GM12878 (cell line): ENCODE measurements around the gene MCEMP1. TPM values are rescaled to one million over a fixed set of nuclear protein-coding genes. Genes with fewer than 3 reads are reported as not detected.
A peak's percentile ranks its signal among the peaks of the same experiment; 100 is the strongest.

Source experiments
- ATAC-seq: fragments of 200-7000 bp; cut with Tn5 transposase; 3 replicates; pipeline ENCODE4 v1.9.1; 2020; ENCODE audit warnings: mild to moderate bottlenecking, moderate library complexity
- BruUV-seq: library from RNA; stranded (reverse); fragments of 400-500 nt; replicated peaks from 2 replicates; lab custom pipeline; 2021; lab: Mats Ljungman, UMichigan
- CTCF ChIA-PET: fragments of 300-600 bp; sonication (Branson Sonifier 250); formaldehyde crosslinking; extraction: SDS; loops from one replicate; lab custom pipeline; 2021; ENCODE audit warnings: inconsistent platforms; lab: Yijun Ruan, JAX
- POLR2A ChIA-PET: fragments of 350-600 bp; formaldehyde crosslinking; extraction: SDS; loops from one replicate; lab custom pipeline; 2021; ENCODE audit warnings: inconsistent platforms; lab: Charles Lee
- RAD21 ChIA-PET: fragments of 300-600 bp; sonication (Branson Sonifier 250); formaldehyde crosslinking; loops from one replicate; lab custom pipeline; 2023; ENCODE audit warnings: antibody characterized with exemption; ENCODE audit not compliant: unreplicated experiment; lab: Charles Lee
- SMC1A ChIA-PET: fragments of 300-600 bp; sonication (Branson Sonifier 250); formaldehyde crosslinking; loops from one replicate; lab custom pipeline; 2023; ENCODE audit not compliant: unreplicated experiment, uncharacterized antibody; lab: Charles Lee
- DNase-seq: peaks from one replicate; pipeline ENCODE4 v3.0.0-alpha.2; 2011; ENCODE audit warnings: low read depth, low spot score
- FAIRE-seq: peaks from 3 replicates; lab custom pipeline; 2011; peaks lifted over from hg19 to GRCh38; lab: Jason Lieb, UNC
- H2AFZ ChIP-seq: 2 replicates; pipeline ENCODE4 v1.6.0; 2011; ENCODE audit warnings: low read depth, low read length, control low read depth; ENCODE audit not compliant: control insufficient read depth
- H3K27ac ChIP-seq: 2 replicates; pipeline ENCODE4 v1.5.1; 2011; ENCODE audit warnings: control low read depth; ENCODE audit not compliant: control insufficient read depth, insufficient read depth
- H3K27me3 ChIP-seq, 2 experiments: replicated peaks in 1 of 2; 2 replicates each; pipeline versions ENCODE4 v1.6.0 to v1.6.1; 2011; ENCODE audit warnings: low read length in 1 of 2; ENCODE audit not compliant: control insufficient read depth in 2 of 2, insufficient read depth in 2 of 2
- H3K36me3 ChIP-seq, 2 experiments: 2 replicates each; pipeline ENCODE4 v1.5.1; 2011; ENCODE audit warnings: low read length in 1 of 2; ENCODE audit not compliant: control insufficient read depth in 2 of 2, insufficient read depth in 2 of 2
- H3K4me1 ChIP-seq: 2 replicates; pipeline ENCODE4 v1.6.1; 2011; ENCODE audit warnings: mild to moderate bottlenecking, low read length, moderate library complexity, mixed read lengths; ENCODE audit not compliant: control insufficient read depth, insufficient read depth
- H3K4me2 ChIP-seq: 2 replicates; pipeline ENCODE4 v1.6.0; 2011; ENCODE audit warnings: control low read depth; ENCODE audit not compliant: control insufficient read depth, insufficient read depth
- H3K4me3 ChIP-seq: fragments of 200-600 bp; sonication (generic); 2 replicates; pipeline ENCODE4 v1.5.1; 2016
- H3K79me2 ChIP-seq: 2 replicates; pipeline ENCODE4 v1.6.0; 2011; ENCODE audit warnings: low read length; ENCODE audit not compliant: control insufficient read depth, insufficient read depth
- H3K9ac ChIP-seq: 2 replicates; pipeline ENCODE4 v1.8.0; 2011; ENCODE audit warnings: low read length, control low read depth, mixed read lengths; ENCODE audit not compliant: control insufficient read depth, insufficient read depth
- H3K9me3 ChIP-seq: replicated peaks from 3 replicates; pipeline ENCODE4 v1.5.1; 2011; ENCODE audit warnings: mild to moderate bottlenecking, low read length; ENCODE audit not compliant: control insufficient read depth, insufficient read depth
- H4K20me1 ChIP-seq: 2 replicates; pipeline ENCODE4 v1.6.0; 2011; ENCODE audit not compliant: control insufficient read depth, insufficient read depth
- ASH2L ChIP-seq: fragments of 300-600, 200-600 bp; sonication (generic); IDR thresholded peaks from 2 replicates; pipeline ENCODE4 v1.6.1; 2017; ENCODE audit warnings: low read depth, mild to moderate bottlenecking, borderline replicate concordance
- CHD1 ChIP-seq: IDR thresholded peaks from 2 replicates; pipeline ENCODE4 v1.6.1; 2012; ENCODE audit warnings: low read depth, low read length, improper control_type of control experiment
- MLLT1 ChIP-seq: fragments of 450-650 bp; IDR thresholded peaks from 2 replicates; pipeline ENCODE4 v1.6.1; 2016; ENCODE audit warnings: mild to moderate bottlenecking
- NFYB ChIP-seq: IDR thresholded peaks from 2 replicates; pipeline ENCODE4 v1.6.1; 2011; ENCODE audit warnings: low read depth, mild to moderate bottlenecking, low read length, improper control_type of control experiment, moderate library complexity; ENCODE audit not compliant: insufficient read depth
- POLR2AphosphoS5 ChIP-seq: IDR thresholded peaks from 2 replicates; pipeline ENCODE4 v1.6.1; 2011; ENCODE audit warnings: mild to moderate bottlenecking, low read length, inconsistent platforms
- RUNX3 ChIP-seq: IDR thresholded peaks from 2 replicates; pipeline ENCODE4 v1.6.1; 2012; ENCODE audit warnings: low read length, inconsistent platforms
- SMARCA5 ChIP-seq: fragments of 450-650 bp; IDR thresholded peaks from 2 replicates; pipeline ENCODE4 v1.6.1; 2017; ENCODE audit warnings: mild to moderate bottlenecking
- SREBF2 ChIP-seq: IDR thresholded peaks from 2 replicates; pipeline ENCODE4 v1.6.1; 2012; ENCODE audit warnings: mild to moderate bottlenecking, low read length
- ZBTB11 ChIP-seq: fragments of 450-650 bp; formaldehyde crosslinking; IDR thresholded peaks from 2 replicates; pipeline ENCODE4 v1.5.0; 2022; ENCODE audit warnings: mild to moderate bottlenecking, missing genetic modification characterization
- ZNF217 ChIP-seq: fragments of 450-650 bp; IDR thresholded peaks from 2 replicates; pipeline ENCODE4 v1.6.1; 2017; ENCODE audit warnings: antibody characterized with exemption, mild to moderate bottlenecking
- WGBS: methylation state at CpG from one replicate; pipeline ENCODE4 v1.1.6; 2016; ENCODE audit warnings: low lambda C conversion rate; ENCODE audit not compliant: insufficient replicate concordance, insufficient coverage; ENCODE audit errors: missing lambda C conversion rate; 5-methylcytosine and 5-hydroxymethylcytosine counted together
- in situ Hi-C: fragments of 300-500 bp; cut with MboI; formaldehyde crosslinking; loops from 9 replicates; pipeline ENCODE4 v1.14.3; 2018; ENCODE audit warnings: mixed read lengths
- intact Hi-C: fragments of 100-400 bp; cut with micrococcal nuclease; formaldehyde crosslinking; loops from one replicate; pipeline ENCODE4 v1.14.2; 2022; ENCODE audit not compliant: unreplicated experiment
- polyA plus RNA-seq, 11 experiments: library from polyadenylated mRNA; depleted of rRNA in 4 of 11; unstranded in 6 of 11; stranded (reverse) in 5 of 11; fragments of >200 nt; fragmentation: Nextera tagmentation in 4 of 11; fragmentation: Illumina TruSeq in 1 of 11; extraction: Ambion mirVana in 4 of 11; extraction: Trizol in 1 of 11; gene quantifications; 1 replicate in 1 of 11; 2 replicates in 10 of 11; pipeline versions ENCODE4 v1.2.1 to v1.2.3, GENCODE V29; 2011 to 2016; ENCODE audit warnings: inconsistent platforms in 2 of 11, missing spikeins in 2 of 11, low read depth in 1 of 11
- total RNA-seq, 4 experiments: library from RNA; depleted of rRNA in 3 of 4; stranded (reverse); fragments of >200 nt in 3 of 4; fragmentation: Illumina TruSeq in 1 of 4; extraction: Trizol in 1 of 4; gene quantifications; 2 replicates each; pipeline versions ENCODE4 v1.2.1 to v1.2.3, GENCODE V29; 2013 to 2021
- TF ChIP-seq, protein P1 (sequence below): IDR thresholded peaks from 2 replicates; pipeline ENCODE4 v1.6.1; 2012; ENCODE audit warnings: low read depth, low read length, improper control_type of control experiment
- TF ChIP-seq, protein P2 (sequence below): fragments of 450-650 bp; IDR thresholded peaks from 2 replicates; pipeline ENCODE4 v1.6.1; 2016; ENCODE audit warnings: mild to moderate bottlenecking, moderate library complexity, borderline replicate concordance

MCEMP1 gene
- total and polyA plus RNA-seq, 10 of the 15 experiments (the other 5 are each of a cell fraction or from before 2014, with no cell fraction given): 0.08 to 0.55 (median 0.26) TPM; not detected in 1

- CTCF ChIA-PET: interaction anchor here (0.6 to 5.0 kb wide), 5 partner anchors 8 to 102 kb away, joined by 3 to 32 read pairs (median 4); partner anchors contain the start of gene TRAPPC5
- no peak for DNase-seq
- H3K27ac ChIP-seq: peak overlapping the region; percentile 94
- peak overlapping the region; percentile 97 for H3K4me2 ChIP-seq
- H3K9me3 ChIP-seq: peaks cover 3% of the 10 kb centered on the region; the same call in 1 of the 3 replicates
- SMC1A ChIA-PET: interaction anchor here (1.0 to 5.5 kb wide), 5 partner anchors 7 to 27 kb away, joined by 3 to 26 read pairs (median 4); partner anchors contain the start of gene TRAPPC5
- peak overlapping the region; percentile 88 for H3K9ac ChIP-seq
- RAD21 ChIA-PET: interaction anchor here (0.9 to 2.9 kb wide), 9 partner anchors 8 to 515 kb away, joined by 3 to 19 read pairs (median 4); partner anchors contain the start of gene TRAPPC5
- POLR2A ChIA-PET: interaction anchor here (0.5 to 2.0 kb wide), 5 partner anchors 9 to 318 kb away, joined by 3 to 10 read pairs (median 3); partner anchors contain the start of gene TRAPPC5
- intact Hi-C loops: no loop called here
- H3K4me1 ChIP-seq: peaks cover 41% of the 10 kb centered on the region
- FAIRE-seq: no peak
- no peaks in the 10 kb centered on the region for H4K20me1 ChIP-seq
- in situ Hi-C loops: no loop called here
- peak overlapping the region; percentile 100 for H3K4me3 ChIP-seq
- H3K27me3 ChIP-seq: no peaks in the 10 kb centered on the region
- BruUV-seq: no TSS peak
- H3K36me3 ChIP-seq: peaks cover 7 to 21% of the 10 kb centered on the region in 2 experiments; a peak in 3 of 4 replicates
- H2AFZ ChIP-seq: no peak overlapping the region
- WGBS: 85% methylated on average over 10 of the region's 10 CpGs
- H3K79me2 ChIP-seq: peaks cover 81% of the 10 kb centered on the region
- ATAC-seq: no peak
- TF ChIP-seq POLR2AphosphoS5 (0 out of 2 replicates have a peak, but pooled peaks have one; percentile 35), ZBTB11 (no peak), SREBF2 (no peak), ZNF217 (peak; percentile 73; the same call in 1 of the 2 replicates), SMARCA5 (0 out of 2 replicates have a peak, but pooled peaks have one; percentile 36), CHD1 (no peak), RUNX3 (0 out of 2 replicates have a peak, but pooled peaks have one; percentile 14), ASH2L (no peak), MLLT1 (peak; percentile 91), NFYB (no peak)
- TF ChIP-seq, protein P1, sequence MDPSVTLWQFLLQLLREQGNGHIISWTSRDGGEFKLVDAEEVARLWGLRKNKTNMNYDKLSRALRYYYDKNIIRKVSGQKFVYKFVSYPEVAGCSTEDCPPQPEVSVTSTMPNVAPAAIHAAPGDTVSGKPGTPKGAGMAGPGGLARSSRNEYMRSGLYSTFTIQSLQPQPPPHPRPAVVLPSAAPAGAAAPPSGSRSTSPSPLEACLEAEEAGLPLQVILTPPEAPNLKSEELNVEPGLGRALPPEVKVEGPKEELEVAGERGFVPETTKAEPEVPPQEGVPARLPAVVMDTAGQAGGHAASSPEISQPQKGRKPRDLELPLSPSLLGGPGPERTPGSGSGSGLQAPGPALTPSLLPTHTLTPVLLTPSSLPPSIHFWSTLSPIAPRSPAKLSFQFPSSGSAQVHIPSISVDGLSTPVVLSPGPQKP: no peak
- TF ChIP-seq, protein P2, sequence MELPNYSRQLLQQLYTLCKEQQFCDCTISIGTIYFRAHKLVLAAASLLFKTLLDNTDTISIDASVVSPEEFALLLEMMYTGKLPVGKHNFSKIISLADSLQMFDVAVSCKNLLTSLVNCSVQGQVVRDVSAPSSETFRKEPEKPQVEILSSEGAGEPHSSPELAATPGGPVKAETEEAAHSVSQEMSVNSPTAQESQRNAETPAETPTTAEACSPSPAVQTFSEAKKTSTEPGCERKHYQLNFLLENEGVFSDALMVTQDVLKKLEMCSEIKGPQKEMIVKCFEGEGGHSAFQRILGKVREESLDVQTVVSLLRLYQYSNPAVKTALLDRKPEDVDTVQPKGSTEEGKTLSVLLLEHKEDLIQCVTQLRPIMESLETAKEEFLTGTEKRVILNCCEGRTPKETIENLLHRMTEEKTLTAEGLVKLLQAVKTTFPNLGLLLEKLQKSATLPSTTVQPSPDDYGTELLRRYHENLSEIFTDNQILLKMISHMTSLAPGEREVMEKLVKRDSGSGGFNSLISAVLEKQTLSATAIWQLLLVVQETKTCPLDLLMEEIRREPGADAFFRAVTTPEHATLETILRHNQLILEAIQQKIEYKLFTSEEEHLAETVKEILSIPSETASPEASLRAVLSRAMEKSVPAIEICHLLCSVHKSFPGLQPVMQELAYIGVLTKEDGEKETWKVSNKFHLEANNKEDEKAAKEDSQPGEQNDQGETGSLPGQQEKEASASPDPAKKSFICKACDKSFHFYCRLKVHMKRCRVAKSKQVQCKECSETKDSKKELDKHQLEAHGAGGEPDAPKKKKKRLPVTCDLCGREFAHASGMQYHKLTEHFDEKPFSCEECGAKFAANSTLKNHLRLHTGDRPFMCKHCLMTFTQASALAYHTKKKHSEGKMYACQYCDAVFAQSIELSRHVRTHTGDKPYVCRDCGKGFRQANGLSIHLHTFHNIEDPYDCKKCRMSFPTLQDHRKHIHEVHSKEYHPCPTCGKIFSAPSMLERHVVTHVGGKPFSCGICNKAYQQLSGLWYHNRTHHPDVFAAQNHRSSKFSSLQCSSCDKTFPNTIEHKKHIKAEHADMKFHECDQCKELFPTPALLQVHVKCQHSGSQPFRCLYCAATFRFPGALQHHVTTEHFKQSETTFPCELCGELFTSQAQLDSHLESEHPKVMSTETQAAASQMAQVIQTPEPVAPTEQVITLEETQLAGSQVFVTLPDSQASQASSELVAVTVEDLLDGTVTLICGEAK: no peak
Observed at GRCh38 chr19:7697721-7698287, 20.9 kb downstream of the MCEMP1 start.
